ENCODE measurements around the gene TNFSF13.
A peak's percentile ranks its signal among the peaks of the same experiment; 100 is the strongest.

- TF ChIP-seq, protein P1, sequence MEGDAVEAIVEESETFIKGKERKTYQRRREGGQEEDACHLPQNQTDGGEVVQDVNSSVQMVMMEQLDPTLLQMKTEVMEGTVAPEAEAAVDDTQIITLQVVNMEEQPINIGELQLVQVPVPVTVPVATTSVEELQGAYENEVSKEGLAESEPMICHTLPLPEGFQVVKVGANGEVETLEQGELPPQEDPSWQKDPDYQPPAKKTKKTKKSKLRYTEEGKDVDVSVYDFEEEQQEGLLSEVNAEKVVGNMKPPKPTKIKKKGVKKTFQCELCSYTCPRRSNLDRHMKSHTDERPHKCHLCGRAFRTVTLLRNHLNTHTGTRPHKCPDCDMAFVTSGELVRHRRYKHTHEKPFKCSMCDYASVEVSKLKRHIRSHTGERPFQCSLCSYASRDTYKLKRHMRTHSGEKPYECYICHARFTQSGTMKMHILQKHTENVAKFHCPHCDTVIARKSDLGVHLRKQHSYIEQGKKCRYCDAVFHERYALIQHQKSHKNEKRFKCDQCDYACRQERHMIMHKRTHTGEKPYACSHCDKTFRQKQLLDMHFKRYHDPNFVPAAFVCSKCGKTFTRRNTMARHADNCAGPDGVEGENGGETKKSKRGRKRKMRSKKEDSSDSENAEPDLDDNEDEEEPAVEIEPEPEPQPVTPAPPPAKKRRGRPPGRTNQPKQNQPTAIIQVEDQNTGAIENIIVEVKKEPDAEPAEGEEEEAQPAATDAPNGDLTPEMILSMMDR (IDR thresholded peaks at IDR 0.05) = peak; percentile 65
- TF ChIP-seq ZFX (IDR thresholded peaks at IDR 0.05; ENCODE audit: borderline replicate concordance) = no peak
These were observed 35.5 kb upstream of the TNFSF13 start for GRCh38 chr17:7523033-7523432.

Data from 22Rv1 (cell line).